ENCODE data around the gene NRG3. TPM values are rescaled to one million over a fixed set of nuclear protein-coding genes. Genes with fewer than 3 reads are reported as not detected.

NRG3 gene
- total RNA-seq, 4 donors from 2014 or later: under 0.01 to 0.65 (median 0.17) TPM

DNA sequence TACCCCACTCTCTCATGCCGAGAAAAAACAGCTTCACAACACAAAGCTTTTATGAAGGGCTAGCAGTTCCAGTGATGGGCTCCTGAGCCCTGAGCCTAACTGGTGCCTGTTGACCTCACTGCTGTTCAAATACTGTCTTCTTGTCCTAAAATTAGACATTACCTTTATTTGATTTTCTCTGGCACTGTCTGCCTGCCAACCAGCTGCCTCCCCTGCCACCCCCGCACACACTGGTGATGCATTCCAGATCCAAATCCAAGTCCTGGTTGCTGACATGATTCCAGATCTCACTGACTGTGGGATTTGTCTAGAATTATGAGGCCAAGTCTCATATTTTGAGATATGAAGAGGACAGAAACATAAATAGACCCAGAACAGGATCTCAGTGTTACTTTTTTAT, 816.2 kb downstream of the NRG3 start:
- Histone ChIP-seq H3K27ac (replicated peaks in 1 of 4) (no peak overlapping the region), H3K36me3 (no peaks in the 10 kb centered on the region), H3K4me1 (no peaks in the 10 kb centered on the region), H3K9me3 (no peaks in the 10 kb centered on the region), H3K4me3 (no peak overlapping the region), H3K27me3 (no peaks in the 10 kb centered on the region)
- 68% methylated on average over 2 of the region's 2 CpGs for WGBS
- intact Hi-C loops (cut with DNase I): no loop called here
- DNase-seq (ENCODE audit: extremely low spot score): no peak
- no peak for TF ChIP-seq POLR2AphosphoS5 (IDR thresholded peaks at IDR 0.05)
- TF ChIP-seq, protein P1, sequence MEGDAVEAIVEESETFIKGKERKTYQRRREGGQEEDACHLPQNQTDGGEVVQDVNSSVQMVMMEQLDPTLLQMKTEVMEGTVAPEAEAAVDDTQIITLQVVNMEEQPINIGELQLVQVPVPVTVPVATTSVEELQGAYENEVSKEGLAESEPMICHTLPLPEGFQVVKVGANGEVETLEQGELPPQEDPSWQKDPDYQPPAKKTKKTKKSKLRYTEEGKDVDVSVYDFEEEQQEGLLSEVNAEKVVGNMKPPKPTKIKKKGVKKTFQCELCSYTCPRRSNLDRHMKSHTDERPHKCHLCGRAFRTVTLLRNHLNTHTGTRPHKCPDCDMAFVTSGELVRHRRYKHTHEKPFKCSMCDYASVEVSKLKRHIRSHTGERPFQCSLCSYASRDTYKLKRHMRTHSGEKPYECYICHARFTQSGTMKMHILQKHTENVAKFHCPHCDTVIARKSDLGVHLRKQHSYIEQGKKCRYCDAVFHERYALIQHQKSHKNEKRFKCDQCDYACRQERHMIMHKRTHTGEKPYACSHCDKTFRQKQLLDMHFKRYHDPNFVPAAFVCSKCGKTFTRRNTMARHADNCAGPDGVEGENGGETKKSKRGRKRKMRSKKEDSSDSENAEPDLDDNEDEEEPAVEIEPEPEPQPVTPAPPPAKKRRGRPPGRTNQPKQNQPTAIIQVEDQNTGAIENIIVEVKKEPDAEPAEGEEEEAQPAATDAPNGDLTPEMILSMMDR (IDR thresholded peaks at IDR 0.05): no peak
- TF ChIP-seq EP300 (IDR thresholded peaks at IDR 0.05): no peak
- TF ChIP-seq POLR2A (IDR thresholded peaks at IDR 0.05; ENCODE audit: low read depth): no peak

DNA sequence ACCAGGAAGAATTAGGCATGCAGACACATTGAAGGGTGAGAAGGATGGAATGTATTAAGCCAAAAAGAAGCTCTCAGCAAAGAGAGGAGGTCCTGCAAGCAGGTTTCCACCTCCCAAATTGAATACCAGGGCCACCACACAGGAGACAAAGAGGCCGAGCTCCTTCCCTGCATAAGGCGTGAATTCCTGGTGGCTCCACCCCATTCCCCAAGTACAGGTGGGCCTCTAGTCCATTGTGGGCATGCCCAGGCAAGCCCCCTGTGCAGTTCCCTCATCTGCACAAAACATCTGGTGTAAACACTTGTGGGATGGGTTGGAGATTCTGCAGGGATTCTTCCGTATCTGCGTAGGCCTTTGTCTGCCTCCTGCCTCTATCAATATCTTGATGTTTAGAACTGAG, 817.5 kb downstream of the NRG3 start:
- Histone ChIP-seq H3K4me1 (no peaks in the 10 kb centered on the region), H3K9me3 (no peaks in the 10 kb centered on the region), H3K36me3 (no peaks in the 10 kb centered on the region), H3K27me3 (no peaks in the 10 kb centered on the region), H3K4me3 (no peak overlapping the region), H3K27ac (replicated peaks in 1 of 4) (no peak overlapping the region)
- intact Hi-C loops (cut with DNase I): no loop called here
- TF ChIP-seq POLR2AphosphoS5 (IDR thresholded peaks at IDR 0.05) (no peak), EP300 (IDR thresholded peaks at IDR 0.05) (no peak), POLR2A (IDR thresholded peaks at IDR 0.05; ENCODE audit: low read depth) (no peak)
- TF ChIP-seq, protein P1 (IDR thresholded peaks at IDR 0.05): no peak
- WGBS: 100% methylated on average over 4 of the region's 4 CpGs
- no peak for DNase-seq (ENCODE audit: extremely low spot score)

DNA sequence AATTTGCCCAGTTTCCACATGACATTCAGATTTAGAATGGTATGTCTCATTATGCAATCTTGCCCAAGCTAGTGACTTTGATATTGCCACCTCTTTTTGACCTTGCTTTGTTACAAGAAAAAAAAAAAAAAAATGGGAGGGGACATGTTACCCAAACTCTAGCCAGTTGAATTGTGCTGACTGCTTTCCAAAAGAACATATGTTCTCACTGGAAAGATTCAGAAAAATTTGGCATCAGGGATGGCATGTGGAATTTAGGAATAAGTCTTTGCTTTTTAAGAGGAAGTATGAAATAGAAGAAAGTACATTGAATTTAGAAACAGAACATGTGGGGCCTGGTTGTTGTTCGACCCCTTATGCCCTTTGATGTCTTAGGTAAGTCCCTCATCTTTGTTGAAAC, 846.8 kb downstream of the NRG3 start:
- H3K4me1 ChIP-seq: no peaks in the 10 kb centered on the region
- intact Hi-C loops (cut with DNase I): no loop called here
- no peaks in the 10 kb centered on the region for H3K9me3 ChIP-seq
- no peak overlapping the region for H3K27ac ChIP-seq (replicated peaks in 1 of 4)
- no peak for DNase-seq (ENCODE audit: extremely low spot score)
- 78% methylated on average over 1 of the region's 1 CpG for WGBS
- H3K36me3 ChIP-seq: no peaks in the 10 kb centered on the region
- H3K4me3 ChIP-seq: no peak overlapping the region
- TF ChIP-seq, protein P1 (IDR thresholded peaks at IDR 0.05): no peak
- TF ChIP-seq EP300 (IDR thresholded peaks at IDR 0.05) (no peak), POLR2A (IDR thresholded peaks at IDR 0.05; ENCODE audit: low read depth) (no peak), POLR2AphosphoS5 (IDR thresholded peaks at IDR 0.05) (no peak)
- no peaks in the 10 kb centered on the region for H3K27me3 ChIP-seq

DNA sequence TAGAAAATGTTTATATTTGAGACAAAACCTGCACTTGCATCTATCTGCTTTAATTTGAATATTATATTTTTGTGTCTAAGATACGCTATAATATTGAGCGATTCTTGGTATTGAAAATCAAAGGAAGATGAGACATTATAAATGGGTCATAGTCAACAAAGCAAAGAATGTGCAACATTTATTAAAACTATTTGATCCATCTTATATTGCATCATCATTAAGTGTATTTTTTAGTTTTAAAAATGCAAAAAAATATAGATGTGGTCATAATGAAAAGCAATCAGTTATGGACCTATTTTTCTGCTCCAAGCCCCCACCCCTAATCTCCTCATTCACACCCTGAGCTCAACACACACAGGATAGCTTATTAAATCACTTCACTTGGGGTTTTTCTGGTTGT, 847.3 kb downstream of the NRG3 start:
- intact Hi-C loops (cut with DNase I): no loop called here
- TF ChIP-seq, protein P1 (IDR thresholded peaks at IDR 0.05): no peak
- Histone ChIP-seq H3K4me1 (no peaks in the 10 kb centered on the region), H3K27ac (replicated peaks in 1 of 4) (no peak overlapping the region), H3K9me3 (peaks cover 0 to 3% (median 0%) of the 10 kb centered on the region in 4 donors), H3K36me3 (no peaks in the 10 kb centered on the region), H3K4me3 (no peak overlapping the region), H3K27me3 (no peaks in the 10 kb centered on the region)
- 94% methylated on average over 2 of the region's 2 CpGs for WGBS
- no peak for DNase-seq (ENCODE audit: extremely low spot score)

DNA sequence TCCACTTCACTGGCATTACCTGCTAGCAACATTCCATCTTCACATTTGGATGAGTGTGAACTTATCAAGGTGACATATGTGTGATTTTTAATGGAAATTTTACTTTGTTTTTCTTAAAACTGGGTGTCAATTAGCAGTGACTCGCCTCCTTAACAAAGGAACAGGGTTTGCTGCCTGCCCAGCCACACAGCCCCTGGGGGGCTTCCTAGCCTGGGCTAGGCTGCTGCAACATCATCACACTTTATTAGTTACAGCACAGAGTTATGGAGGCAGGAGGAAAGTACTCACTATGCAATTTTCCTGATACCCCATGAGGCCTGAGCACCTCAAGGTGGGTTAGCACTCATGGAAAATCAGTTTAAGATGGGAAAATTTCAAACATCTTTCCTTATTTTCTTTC, 861.3 kb downstream of the NRG3 start:
- 80% methylated on average over 1 of the region's 1 CpG for WGBS
- no peak for DNase-seq (ENCODE audit: extremely low spot score)
- no peaks in the 10 kb centered on the region for H3K27me3 ChIP-seq
- no peak for TF ChIP-seq EP300 (IDR thresholded peaks at IDR 0.05)
- no peak for TF ChIP-seq POLR2A (IDR thresholded peaks at IDR 0.05; ENCODE audit: low read depth)
- TF ChIP-seq, protein P1 (IDR thresholded peaks at IDR 0.05): no peak
- no peak for TF ChIP-seq POLR2AphosphoS5 (IDR thresholded peaks at IDR 0.05)
- no peaks in the 10 kb centered on the region for H3K36me3 ChIP-seq
- no peaks in the 10 kb centered on the region for H3K9me3 ChIP-seq
- H3K4me1 ChIP-seq: no peaks in the 10 kb centered on the region
- intact Hi-C loops (cut with DNase I): no loop called here
- no peak overlapping the region for H3K27ac ChIP-seq (replicated peaks in 1 of 4)
- H3K4me3 ChIP-seq: no peak overlapping the region

Data from esophagus muscularis mucosa (tissue), 4 donors.